ENCODE measurements around the gene FAF1.

GRCh38 chr1:50493710-50494109 lies 466.4 kb downstream of the FAF1 start:
- TF ChIP-seq CTCF (conservative IDR thresholded peaks at IDR 0.05; ENCODE audit: low read length) (no peak), EZH2phosphoT487 (IDR thresholded peaks at IDR 0.05; ENCODE audit: borderline replicate concordance, low read depth, low read length) (no peak)

Measured in OCI-LY7 (cell line).